MCF 10A (cell line): ENCODE data around the gene DDA1. TPM values are rescaled to one million over a fixed set of nuclear protein-coding genes. Genes with fewer than 3 reads are reported as not detected.
A peak's percentile ranks its signal among the peaks of the same experiment; 100 is the strongest.

Source experiments
- BruUV-seq: library from RNA; stranded (reverse); fragments of 400-500 nt; replicated peaks from 2 replicates; lab custom pipeline; 2021; lab: Mats Ljungman, UMichigan
- CTCF ChIA-PET: fragments of 300-600 bp; sonication (Branson Sonifier 250); formaldehyde crosslinking; extraction: SDS; loops from one replicate; lab custom pipeline; 2021; ENCODE audit warnings: antibody characterized with exemption, inconsistent platforms; lab: Yijun Ruan, JAX
- POLR2A ChIA-PET: fragments of 300-600, 350-650 bp; sonication (Branson Sonifier 250); formaldehyde crosslinking; extraction: SDS; loops from one replicate; lab custom pipeline; 2020; ENCODE audit warnings: antibody characterized with exemption, inconsistent platforms; lab: Yijun Ruan, JAX
- DNase-seq: peaks from one replicate; pipeline ENCODE4 v3.0.0-alpha.2; 2018; ENCODE audit not compliant: unreplicated experiment
- H3K27ac Mint-ChIP-seq: one replicate; pipeline ENCODE4 v1.8.0; 2022; ENCODE audit warnings: mild to moderate bottlenecking, low read depth, mixed read lengths; ENCODE audit not compliant: unreplicated experiment
- H3K27me3 Mint-ChIP-seq: one replicate; pipeline ENCODE4 v1.8.0; 2022; ENCODE audit warnings: mixed read lengths; ENCODE audit not compliant: insufficient read depth, unreplicated experiment
- H3K36me3 Mint-ChIP-seq: one replicate; pipeline ENCODE4 v1.8.0; 2022; ENCODE audit warnings: mild to moderate bottlenecking, moderate library complexity, mixed read lengths; ENCODE audit not compliant: insufficient read depth, unreplicated experiment
- H3K4me1 Mint-ChIP-seq: one replicate; pipeline ENCODE4 v1.8.0; 2022; ENCODE audit warnings: mixed read lengths; ENCODE audit not compliant: insufficient read depth, unreplicated experiment
- H3K4me3 Mint-ChIP-seq: one replicate; pipeline ENCODE4 v1.8.0; 2022; ENCODE audit warnings: mild to moderate bottlenecking, moderate library complexity, mixed read lengths; ENCODE audit not compliant: unreplicated experiment
- H3K9me3 Mint-ChIP-seq: one replicate; pipeline ENCODE4 v1.8.0; 2022; ENCODE audit warnings: mixed read lengths; ENCODE audit not compliant: unreplicated experiment
- intact Hi-C: fragments of 100-400 bp; cut with micrococcal nuclease; formaldehyde crosslinking; loops from 2 replicates; pipeline ENCODE4 v1.14.1; 2022
- total RNA-seq: library from RNA; stranded (reverse); gene quantifications from 2 replicates; pipeline ENCODE4 v1.2.3, GENCODE V29; 2022
- TF ChIP-seq, protein P1 (sequence below): fragments of 200-600 bp; IDR thresholded peaks from one replicate; pipeline ENCODE4 v1.8.0; 2022; ENCODE audit warnings: antibody characterized with exemption, mild to moderate bottlenecking; ENCODE audit not compliant: unreplicated experiment

DDA1 gene
- total RNA-seq, 1 experiment from 2014 or later, result 57.4 TPM

DNA sequence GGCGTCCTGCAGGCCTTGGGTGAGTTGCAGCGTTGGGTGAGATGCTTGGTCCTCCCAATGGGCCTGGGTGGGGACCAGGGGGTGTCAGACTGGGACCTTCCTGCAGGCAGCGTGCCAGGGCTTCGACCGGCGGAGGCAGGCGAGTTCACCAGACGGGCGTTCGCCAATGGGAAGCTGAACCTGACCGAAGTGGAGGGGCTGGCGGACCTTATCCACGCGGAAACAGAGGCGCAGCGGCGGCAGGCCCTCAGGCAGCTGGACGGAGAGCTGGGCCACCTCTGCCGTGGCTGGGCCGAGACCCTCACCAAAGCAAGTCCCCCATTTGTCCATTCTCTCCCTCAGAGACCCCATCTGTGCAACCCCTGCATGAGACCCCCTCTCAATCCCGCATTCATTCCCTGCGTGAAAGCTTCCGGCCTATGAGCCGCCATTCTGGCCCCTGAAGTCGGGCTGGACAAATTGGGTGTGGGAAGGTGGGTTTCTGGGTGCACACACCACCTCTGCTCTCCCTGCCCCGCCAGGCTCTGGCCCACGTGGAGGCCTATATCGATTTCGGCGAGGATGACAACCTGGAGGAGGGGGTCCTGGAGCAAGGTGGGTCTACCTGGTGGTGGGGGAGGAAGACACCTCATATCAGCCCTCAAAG, 29.2 kb downstream of the DDA1 start:
- POLR2A ChIA-PET, result interaction anchor here (0.6 to 10.1 kb wide), 6 partner anchors 14 to 522 kb away, joined by 3 to 152 read pairs (median 4); partner anchors contain the start of genes ABHD8, DDA1 and MRPL34

DNA sequence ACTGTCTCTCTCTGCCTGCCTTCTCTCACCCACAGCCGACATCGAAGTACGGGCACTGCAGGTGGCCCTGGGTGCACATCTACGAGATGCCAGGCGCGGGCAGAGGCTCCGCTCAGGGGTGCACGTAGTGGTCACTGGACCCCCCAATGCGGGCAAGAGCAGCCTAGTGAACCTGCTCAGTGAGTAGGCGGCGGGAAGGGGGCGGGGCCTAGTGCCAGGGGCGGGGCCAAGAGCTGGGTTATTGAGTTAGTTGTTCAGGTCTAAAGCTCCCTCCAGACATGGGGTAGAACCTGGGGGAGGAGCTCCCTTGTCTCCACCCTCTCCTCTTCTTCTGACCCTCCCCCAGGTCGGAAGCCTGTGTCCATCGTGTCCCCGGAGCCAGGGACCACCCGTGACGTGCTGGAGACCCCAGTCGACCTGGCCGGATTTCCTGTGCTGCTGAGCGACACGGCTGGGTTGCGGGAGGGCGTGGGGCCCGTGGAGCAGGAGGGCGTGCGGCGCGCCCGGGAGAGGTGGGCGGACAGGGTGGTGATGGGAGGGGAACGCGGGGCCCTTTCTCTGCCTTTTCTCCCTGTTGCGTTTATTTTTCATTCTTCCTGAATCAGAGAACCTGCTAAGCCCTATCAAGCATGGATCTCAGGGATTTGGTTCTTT, 29.9 kb downstream of the DDA1 start:
- Mint-ChIP-seq H3K4me3 (peak overlapping the region; percentile 98), H3K9me3 (no peaks in the 10 kb centered on the region), H3K27ac (no peak overlapping the region), H3K4me1 (peaks cover 9% of the 10 kb centered on the region), H3K36me3 (peaks cover 26% of the 10 kb centered on the region), H3K27me3 (no peaks in the 10 kb centered on the region)
- CTCF ChIA-PET, result interaction anchor here (0.6 to 1.0 kb wide), 2 partner anchors 28 to 32 kb away, joined by 3 read pairs; no protein-coding TSS in a partner anchor
- intact Hi-C loops, result no loop called here
- POLR2A ChIA-PET, result interaction anchor here (10.1 kb wide), 1 partner anchor 31 kb away, joined by 152 read pairs; the partner anchor contains the start of genes ABHD8, DDA1 and MRPL34
- no TSS peak for BruUV-seq
- DNase-seq, result no peak
- TF ChIP-seq, protein P1, sequence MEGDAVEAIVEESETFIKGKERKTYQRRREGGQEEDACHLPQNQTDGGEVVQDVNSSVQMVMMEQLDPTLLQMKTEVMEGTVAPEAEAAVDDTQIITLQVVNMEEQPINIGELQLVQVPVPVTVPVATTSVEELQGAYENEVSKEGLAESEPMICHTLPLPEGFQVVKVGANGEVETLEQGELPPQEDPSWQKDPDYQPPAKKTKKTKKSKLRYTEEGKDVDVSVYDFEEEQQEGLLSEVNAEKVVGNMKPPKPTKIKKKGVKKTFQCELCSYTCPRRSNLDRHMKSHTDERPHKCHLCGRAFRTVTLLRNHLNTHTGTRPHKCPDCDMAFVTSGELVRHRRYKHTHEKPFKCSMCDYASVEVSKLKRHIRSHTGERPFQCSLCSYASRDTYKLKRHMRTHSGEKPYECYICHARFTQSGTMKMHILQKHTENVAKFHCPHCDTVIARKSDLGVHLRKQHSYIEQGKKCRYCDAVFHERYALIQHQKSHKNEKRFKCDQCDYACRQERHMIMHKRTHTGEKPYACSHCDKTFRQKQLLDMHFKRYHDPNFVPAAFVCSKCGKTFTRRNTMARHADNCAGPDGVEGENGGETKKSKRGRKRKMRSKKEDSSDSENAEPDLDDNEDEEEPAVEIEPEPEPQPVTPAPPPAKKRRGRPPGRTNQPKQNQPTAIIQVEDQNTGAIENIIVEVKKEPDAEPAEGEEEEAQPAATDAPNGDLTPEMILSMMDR, result no peak

More for the DNA sequence above, 29.2 kb downstream of the DDA1 start:
- Mint-ChIP-seq H3K4me1 (peaks cover 15% of the 10 kb centered on the region), H3K36me3 (peaks cover 26% of the 10 kb centered on the region), H3K27me3 (no peaks in the 10 kb centered on the region), H3K4me3 (peak overlapping the region; percentile 98), H3K9me3 (no peaks in the 10 kb centered on the region), H3K27ac (no peak overlapping the region)
- intact Hi-C loops, result no loop called here
- DNase-seq, result no peak
- no TSS peak for BruUV-seq
- CTCF ChIA-PET, result interaction anchor here (1.0 kb wide), 1 partner anchor 32 kb away, joined by 3 read pairs; no protein-coding TSS in a partner anchor
- TF ChIP-seq, protein P1, result no peak

DNA sequence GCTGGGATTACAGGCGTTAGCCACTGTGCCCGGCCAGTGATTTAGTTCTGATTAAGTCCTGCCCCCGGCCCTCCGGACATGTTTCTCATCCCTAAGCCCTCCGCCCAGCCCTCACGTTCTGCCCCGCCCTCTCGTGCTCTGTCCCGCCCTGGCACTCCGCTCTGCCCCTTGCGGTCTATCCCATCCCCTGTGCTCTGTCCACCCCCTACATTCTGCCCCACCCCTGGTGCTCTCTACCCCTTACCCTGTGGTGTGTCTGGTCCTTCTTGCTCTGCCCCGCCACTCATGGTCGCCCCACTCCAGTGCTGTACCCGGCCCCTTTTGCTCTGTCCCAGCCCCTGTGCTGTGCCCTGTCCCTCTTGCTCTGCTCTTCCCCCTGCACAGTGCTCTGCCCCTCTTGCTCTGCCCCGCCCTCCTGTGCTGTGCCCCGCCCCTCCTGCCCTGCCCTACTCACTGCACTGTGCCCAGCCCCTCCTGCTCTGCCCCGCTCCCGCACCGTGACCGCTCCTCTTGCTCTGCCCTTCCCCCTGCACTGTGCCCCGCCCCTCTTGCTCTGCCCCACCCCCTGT, 31.0 kb downstream of the DDA1 start:
- CTCF ChIA-PET, result interaction anchor here (0.9 kb wide), 1 partner anchor 45 kb away, joined by 3 read pairs; no protein-coding TSS in a partner anchor
- Mint-ChIP-seq H3K36me3 (peaks cover 26% of the 10 kb centered on the region), H3K27me3 (no peaks in the 10 kb centered on the region), H3K4me1 (no peaks in the 10 kb centered on the region), H3K9me3 (no peaks in the 10 kb centered on the region), H3K4me3 (no peak overlapping the region), H3K27ac (peak overlapping the region; percentile 54)
- POLR2A ChIA-PET, result no interaction called here
- TF ChIP-seq, protein P1, result no peak
- BruUV-seq, result no TSS peak
- DNase-seq, result peak; percentile 56
- intact Hi-C loops, result no loop called here

DNA sequence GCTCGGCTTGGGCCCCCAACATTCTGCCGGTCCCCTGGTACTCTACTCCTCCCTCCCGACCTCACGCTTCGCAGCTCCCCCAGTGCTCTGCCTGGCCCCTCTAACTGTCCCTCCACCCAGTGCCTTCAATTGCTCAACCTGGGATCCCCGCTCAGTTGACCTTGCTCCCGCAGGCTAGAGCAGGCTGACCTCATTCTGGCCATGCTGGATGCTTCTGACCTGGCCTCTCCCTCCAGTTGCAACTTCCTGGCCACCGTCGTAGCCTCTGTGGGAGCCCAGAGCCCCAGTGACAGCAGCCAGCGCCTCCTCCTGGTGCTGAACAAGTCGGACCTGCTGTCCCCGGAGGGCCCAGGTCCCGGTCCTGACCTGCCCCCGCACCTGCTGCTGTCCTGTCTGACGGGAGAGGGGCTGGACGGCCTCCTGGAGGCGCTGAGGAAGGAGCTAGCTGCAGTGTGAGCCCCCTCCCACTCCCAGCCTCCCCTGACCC, 31.6 kb downstream of the DDA1 start:
- Mint-ChIP-seq H3K4me1 (peaks cover 1% of the 10 kb centered on the region), H3K4me3 (no peak overlapping the region), H3K27me3 (no peaks in the 10 kb centered on the region), H3K36me3 (peaks cover 26% of the 10 kb centered on the region), H3K9me3 (no peaks in the 10 kb centered on the region), H3K27ac (peak overlapping the region; percentile 54)
- no peak for DNase-seq
- BruUV-seq, result no TSS peak
- CTCF ChIA-PET, result interaction anchor here (2.4 kb wide), 1 partner anchor 46 kb away, joined by 15 read pairs; no protein-coding TSS in a partner anchor
- TF ChIP-seq, protein P1, result no peak
- intact Hi-C loops, result no loop called here
- POLR2A ChIA-PET, result no interaction called here
